RWPE1 (cell line): ENCODE data around the gene PSMC5.

Experiments
- CTCF ChIA-PET: fragments of 350-600 bp; sonication (Branson Sonifier 250); formaldehyde crosslinking; extraction: SDS; loops from one replicate; lab custom pipeline; 2021; lab: Yijun Ruan, JAX
- POLR2A ChIA-PET: fragments of 400-600 bp; formaldehyde crosslinking; extraction: SDS; loops from one replicate; lab custom pipeline; 2020; ENCODE audit warnings: antibody characterized with exemption; ENCODE audit not compliant: low non-redundant PET; lab: Yijun Ruan, JAX
- DNase-seq: peaks from one replicate; pipeline ENCODE4 v3.0.0; 2012; ENCODE audit warnings: low spot score
- H3K27ac ChIP-seq: fragments of 450-650 bp; 2 replicates; pipeline ENCODE4 v1.5.1; 2017
- TF ChIP-seq, protein P1 (sequence below): fragments of 450-650 bp; conservative IDR thresholded peaks from 2 replicates; pipeline ENCODE4 v1.5.1; 2017; ENCODE audit warnings: low read depth, mild to moderate bottlenecking

PSMC5 gene

GRCh38 chr17:63831505-63831904 lies 4.3 kb downstream of the PSMC5 start:
- CTCF ChIA-PET, result interaction anchor here (0.8 to 1.1 kb wide), 2 partner anchors 11 to 17 kb away, joined by 3 read pairs; no protein-coding TSS in a partner anchor
- TF ChIP-seq, protein P1, sequence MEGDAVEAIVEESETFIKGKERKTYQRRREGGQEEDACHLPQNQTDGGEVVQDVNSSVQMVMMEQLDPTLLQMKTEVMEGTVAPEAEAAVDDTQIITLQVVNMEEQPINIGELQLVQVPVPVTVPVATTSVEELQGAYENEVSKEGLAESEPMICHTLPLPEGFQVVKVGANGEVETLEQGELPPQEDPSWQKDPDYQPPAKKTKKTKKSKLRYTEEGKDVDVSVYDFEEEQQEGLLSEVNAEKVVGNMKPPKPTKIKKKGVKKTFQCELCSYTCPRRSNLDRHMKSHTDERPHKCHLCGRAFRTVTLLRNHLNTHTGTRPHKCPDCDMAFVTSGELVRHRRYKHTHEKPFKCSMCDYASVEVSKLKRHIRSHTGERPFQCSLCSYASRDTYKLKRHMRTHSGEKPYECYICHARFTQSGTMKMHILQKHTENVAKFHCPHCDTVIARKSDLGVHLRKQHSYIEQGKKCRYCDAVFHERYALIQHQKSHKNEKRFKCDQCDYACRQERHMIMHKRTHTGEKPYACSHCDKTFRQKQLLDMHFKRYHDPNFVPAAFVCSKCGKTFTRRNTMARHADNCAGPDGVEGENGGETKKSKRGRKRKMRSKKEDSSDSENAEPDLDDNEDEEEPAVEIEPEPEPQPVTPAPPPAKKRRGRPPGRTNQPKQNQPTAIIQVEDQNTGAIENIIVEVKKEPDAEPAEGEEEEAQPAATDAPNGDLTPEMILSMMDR, result no peak
- POLR2A ChIA-PET, result no interaction called here

DNA sequence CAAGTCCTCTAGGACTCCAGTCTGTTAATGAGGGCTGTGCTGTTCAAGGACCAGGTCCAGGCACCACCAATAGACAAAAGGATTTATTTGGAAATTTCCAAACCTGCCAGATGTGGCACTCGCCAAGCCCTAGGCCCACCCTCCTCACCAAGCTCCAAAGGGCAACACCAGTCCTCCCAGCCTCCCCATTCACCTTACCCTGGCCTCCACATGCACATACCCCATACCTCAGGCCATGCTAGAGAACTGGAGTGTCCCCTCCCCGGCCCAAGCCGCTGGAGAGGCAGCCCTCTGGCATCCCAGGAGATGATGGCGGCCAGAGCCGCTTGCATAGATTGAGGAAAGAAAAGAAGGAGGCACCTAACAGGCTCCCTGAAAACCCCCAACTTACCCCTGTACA lies 4.8 kb downstream of the PSMC5 start:
- CTCF ChIA-PET, result interaction anchor here (0.8 to 1.1 kb wide), 2 partner anchors 11 to 17 kb away, joined by 3 read pairs; no protein-coding TSS in a partner anchor
- DNase-seq, result no peak
- POLR2A ChIA-PET, result no interaction called here
- peak overlapping the region; percentile 63 for H3K27ac ChIP-seq
- TF ChIP-seq, protein P1, result no peak

More at GRCh38 chr17:63831505-63831904, 4.3 kb downstream of the PSMC5 start:
- DNase-seq, result no peak
- H3K27ac ChIP-seq, result peak overlapping the region; percentile 63

DNA sequence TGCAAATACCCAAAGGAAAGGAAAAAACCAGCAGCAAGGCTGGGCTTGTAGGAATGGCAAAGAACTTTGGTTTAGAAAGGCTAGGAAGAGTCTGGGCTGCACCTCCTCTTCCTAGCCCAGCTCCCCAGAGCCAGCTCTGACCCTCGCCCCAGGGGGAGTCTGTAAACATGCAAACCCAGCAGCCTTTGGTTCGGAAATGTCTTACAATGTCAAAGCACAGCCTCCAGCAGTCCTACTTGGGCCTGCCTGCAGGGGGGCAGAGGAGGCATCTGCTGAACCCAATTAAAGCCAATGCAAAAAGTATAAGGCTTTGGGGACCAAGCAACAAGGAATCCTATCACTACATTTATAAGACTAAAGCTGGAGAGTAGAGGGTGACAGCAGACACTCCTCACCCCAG lies 5.2 kb downstream of the PSMC5 start:
- peak overlapping the region; percentile 63 for H3K27ac ChIP-seq
- TF ChIP-seq, protein P1, result no peak
- ChIA-PET CTCF (interaction anchor here (0.8 to 1.1 kb wide), 2 partner anchors 12 to 16 kb away, joined by 3 read pairs; no protein-coding TSS in a partner anchor), POLR2A (no interaction called here)
- no peak for DNase-seq

- no peak for DNase-seq
Observed at GRCh38 chr17:63833026-63833740, 6.0 kb downstream of the PSMC5 start.

GRCh38 chr17:63833741-63834373 lies 6.6 kb downstream of the PSMC5 start:
- H3K27ac ChIP-seq, result peak overlapping the region; percentile 63
- DNase-seq, result no peak
- POLR2A ChIA-PET, result no interaction called here
- CTCF ChIA-PET, result interaction anchor here (0.7 to 1.5 kb wide), 5 partner anchors 10 to 167 kb away, joined by 4 to 5 read pairs (median 4); no protein-coding TSS in a partner anchor
- TF ChIP-seq, protein P1, result no peak

More at GRCh38 chr17:63833026-63833740, 6.0 kb downstream of the PSMC5 start:
- ChIA-PET CTCF (interaction anchor here (1.5 kb wide), 1 partner anchor 23 kb away, joined by 4 read pairs; no protein-coding TSS in a partner anchor), POLR2A (no interaction called here)
- TF ChIP-seq, protein P1, result no peak
- H3K27ac ChIP-seq, result peak overlapping the region; percentile 63

DNA sequence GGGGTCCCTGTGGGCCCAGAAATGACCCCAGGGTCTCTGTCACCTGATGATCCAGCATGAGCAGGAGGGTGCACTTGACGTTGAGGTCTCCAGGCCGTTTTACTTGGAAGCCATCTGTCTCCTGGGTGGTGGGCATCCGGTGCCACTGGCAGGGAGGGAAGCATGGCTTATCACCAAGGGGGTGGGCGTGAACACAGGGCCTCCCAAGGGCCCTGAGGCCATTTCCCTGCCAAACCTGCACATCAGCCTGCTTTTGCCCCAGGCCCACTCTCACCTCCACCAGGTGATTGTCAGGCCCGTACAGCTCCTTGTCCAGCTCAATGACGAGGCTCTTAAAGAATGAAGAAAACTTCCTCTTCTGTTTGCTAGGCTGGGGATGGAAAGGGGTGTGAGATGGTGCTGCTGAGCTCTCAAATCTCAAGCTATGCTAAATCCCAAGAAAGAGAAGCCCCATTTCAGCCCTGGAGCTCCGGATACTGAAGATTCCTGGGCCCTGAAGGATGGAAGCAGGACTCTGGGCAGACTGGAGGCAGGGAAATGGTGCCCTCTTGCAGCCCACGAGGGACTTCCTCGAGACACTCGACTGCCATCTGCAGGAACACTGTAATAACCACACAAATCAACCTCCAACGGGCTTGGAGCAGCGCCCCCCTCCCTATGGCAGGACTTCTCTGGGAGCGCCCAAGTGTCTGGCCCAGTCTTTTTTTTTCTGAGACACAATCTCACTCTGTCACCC lies 7.4 kb downstream of the PSMC5 start:
- H3K27ac ChIP-seq, result peak overlapping the region; percentile 63
- peak; percentile 49 for DNase-seq
- TF ChIP-seq, protein P1, result peak; percentile 58
- POLR2A ChIA-PET, result no interaction called here
- CTCF ChIA-PET, result interaction anchor here (0.6 to 1.5 kb wide), 11 partner anchors 9 to 407 kb away, joined by 3 to 5 read pairs (median 4); no protein-coding TSS in a partner anchor
